Epithelial cell of proximal tubule (primary cell): ENCODE measurements around the gene RASGRP4. TPM values are rescaled to one million over a fixed set of nuclear protein-coding genes. Genes with fewer than 3 reads are reported as not detected.

Source experiments
- DNase-seq: peaks from one replicate; pipeline ENCODE4 v3.0.0-alpha.2; 2011; ENCODE audit warnings: low read depth
- H3K4me3 ChIP-seq: 2 replicates; pipeline ENCODE4 v1.5.1; 2011; ENCODE audit warnings: low read depth, mild to moderate bottlenecking, low read length
- total RNA-seq: library from RNA; depleted of rRNA; stranded (reverse); fragments of >200 nt; gene quantifications from 2 replicates; pipeline ENCODE4 v1.2.3, GENCODE V29; 2015
- TF ChIP-seq, protein P1 (sequence below): conservative IDR thresholded peaks from 2 replicates; pipeline ENCODE4 v1.5.1; 2012; ENCODE audit warnings: low read depth, mild to moderate bottlenecking, low read length

Gene RASGRP4
- total RNA-seq, 1 donor from 2014 or later, result not detected

- H3K4me3 ChIP-seq, result no peak overlapping the region
- TF ChIP-seq, protein P1, sequence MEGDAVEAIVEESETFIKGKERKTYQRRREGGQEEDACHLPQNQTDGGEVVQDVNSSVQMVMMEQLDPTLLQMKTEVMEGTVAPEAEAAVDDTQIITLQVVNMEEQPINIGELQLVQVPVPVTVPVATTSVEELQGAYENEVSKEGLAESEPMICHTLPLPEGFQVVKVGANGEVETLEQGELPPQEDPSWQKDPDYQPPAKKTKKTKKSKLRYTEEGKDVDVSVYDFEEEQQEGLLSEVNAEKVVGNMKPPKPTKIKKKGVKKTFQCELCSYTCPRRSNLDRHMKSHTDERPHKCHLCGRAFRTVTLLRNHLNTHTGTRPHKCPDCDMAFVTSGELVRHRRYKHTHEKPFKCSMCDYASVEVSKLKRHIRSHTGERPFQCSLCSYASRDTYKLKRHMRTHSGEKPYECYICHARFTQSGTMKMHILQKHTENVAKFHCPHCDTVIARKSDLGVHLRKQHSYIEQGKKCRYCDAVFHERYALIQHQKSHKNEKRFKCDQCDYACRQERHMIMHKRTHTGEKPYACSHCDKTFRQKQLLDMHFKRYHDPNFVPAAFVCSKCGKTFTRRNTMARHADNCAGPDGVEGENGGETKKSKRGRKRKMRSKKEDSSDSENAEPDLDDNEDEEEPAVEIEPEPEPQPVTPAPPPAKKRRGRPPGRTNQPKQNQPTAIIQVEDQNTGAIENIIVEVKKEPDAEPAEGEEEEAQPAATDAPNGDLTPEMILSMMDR, result no peak
- DNase-seq, result no peak
Measured at GRCh38 chr19:38467541-38468525, 41.8 kb upstream of the RASGRP4 start.

GRCh38 chr19:38466050-38466449 is 40.0 kb upstream of the RASGRP4 start:
- no peak for DNase-seq
- no peak overlapping the region for H3K4me3 ChIP-seq
- TF ChIP-seq, protein P1, result no peak

DNA sequence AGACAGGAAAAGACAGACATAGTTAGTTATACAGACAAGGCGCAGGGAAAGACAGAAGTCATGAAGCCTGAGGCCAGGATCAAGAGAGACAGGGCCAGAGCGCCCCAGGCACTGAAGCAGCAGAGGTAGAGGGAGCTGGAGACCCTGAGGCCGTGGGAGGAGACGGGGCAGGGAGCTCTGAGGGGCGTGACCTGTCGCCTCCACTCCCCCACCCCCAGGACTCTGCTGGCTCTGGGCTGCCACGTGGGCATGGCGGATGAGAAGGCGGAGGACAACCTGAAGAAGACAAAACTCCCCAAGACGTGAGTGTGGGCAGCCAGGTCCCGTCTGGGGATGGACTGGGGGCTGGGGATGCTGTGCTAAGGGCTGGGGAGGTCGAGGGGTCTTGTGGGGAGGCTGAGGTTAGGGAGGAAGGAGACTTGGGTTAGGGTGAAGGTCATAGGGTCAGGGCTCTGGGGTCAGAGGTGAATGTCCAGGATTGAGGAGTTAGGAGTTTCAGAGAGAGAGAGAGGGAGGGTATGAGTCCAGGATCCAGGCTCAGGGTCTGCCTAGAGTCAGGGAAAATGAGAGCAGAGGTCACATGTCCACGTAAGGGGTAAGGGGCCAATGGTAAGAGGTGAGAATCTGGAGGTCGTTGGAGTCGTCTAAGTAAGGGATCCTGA is 38.5 kb upstream of the RASGRP4 start:
- no peak for DNase-seq
- no peak overlapping the region for H3K4me3 ChIP-seq
- TF ChIP-seq, protein P1, result no peak

DNA sequence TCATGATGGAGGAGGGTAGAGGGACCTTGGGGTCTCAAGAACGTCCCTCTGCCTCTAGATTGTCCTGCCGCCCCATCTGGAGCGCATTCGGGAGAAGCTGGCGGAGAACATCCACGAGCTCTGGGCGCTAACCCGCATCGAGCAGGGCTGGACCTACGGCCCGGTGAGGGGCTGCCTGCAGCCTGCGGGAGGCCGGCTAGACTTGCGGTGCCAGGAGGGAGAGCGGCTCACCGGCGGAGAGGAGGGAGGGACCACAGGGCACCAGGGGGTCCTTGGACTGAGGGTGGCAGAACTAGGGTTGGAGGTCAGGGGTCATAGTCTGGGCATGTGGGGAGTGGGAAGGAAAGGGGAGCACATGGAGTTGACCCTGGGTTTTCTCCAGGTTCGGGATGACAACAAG is 37.3 kb upstream of the RASGRP4 start:
- no peak for DNase-seq
- H3K4me3 ChIP-seq, result no peak overlapping the region
- TF ChIP-seq, protein P1, result no peak

- H3K4me3 ChIP-seq, result no peak overlapping the region
- no peak for DNase-seq
- TF ChIP-seq, protein P1, result no peak
Measured at GRCh38 chr19:38458991-38459390, 33.0 kb upstream of the RASGRP4 start.

DNA sequence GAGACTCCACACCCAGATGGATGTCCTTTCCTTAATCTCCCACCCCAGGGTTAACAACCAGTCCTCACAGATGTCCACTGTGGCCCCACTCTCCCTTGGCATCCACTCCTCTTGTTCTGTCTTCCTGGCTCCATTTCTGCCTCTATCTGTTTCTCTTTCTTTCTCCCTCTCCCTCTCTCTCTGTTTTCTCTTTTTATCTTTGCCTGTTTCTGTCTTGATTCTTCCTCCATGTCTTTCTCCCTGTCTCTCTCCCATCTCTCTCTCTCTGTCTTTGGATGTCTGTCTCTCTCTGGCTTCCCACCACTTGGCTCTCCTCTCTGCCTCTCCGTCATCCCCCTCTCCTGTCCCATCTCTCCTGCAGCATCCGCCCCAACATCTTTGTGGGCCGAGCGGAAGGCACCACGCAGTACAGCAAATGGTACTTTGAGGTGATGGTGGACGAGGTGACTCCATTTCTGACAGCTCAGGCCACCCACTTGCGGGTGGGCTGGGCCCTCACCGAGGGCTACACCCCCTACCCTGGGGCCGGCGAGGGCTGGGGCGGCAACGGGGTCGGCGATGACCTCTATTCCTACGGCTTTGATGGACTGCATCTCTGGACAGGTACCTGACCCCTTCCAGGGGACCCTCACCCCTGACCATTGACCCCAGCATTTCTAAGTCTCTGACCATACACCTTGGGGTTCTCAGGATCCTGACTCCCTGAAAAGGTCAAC is 31.8 kb upstream of the RASGRP4 start:
- DNase-seq, result no peak
- H3K4me3 ChIP-seq, result no peak overlapping the region
- TF ChIP-seq, protein P1, result no peak
